Jurkat, Clone E6-1 (cell line): Measurements from ENCODE around the gene TP53BP1.

ENCODE experiments used
- DNase-seq: peaks from one replicate; pipeline ENCODE4 v3.0.0-alpha.2; 2011; ENCODE audit warnings: low read depth, low spot score
- H3K4me3 ChIP-seq: 2 replicates; pipeline ENCODE4 v1.5.1; 2011; ENCODE audit warnings: mild to moderate bottlenecking, low read length, control low read depth, moderate library complexity

The TP53BP1 gene

GRCh38 chr15:43376017-43376705 lies 116.8 kb downstream of the TP53BP1 start:
- no peak overlapping the region for H3K4me3 ChIP-seq
- DNase-seq = peak; percentile 62

GRCh38 chr15:43370975-43371974 lies 121.7 kb downstream of the TP53BP1 start, which contains the start of the genes TUBGCP4 and ZSCAN29:
TSS of gene TUBGCP4 (plus strand) at chr15:43371101. CDS start at chr15:43371355, 254 bp downstream.
TSS of gene ZSCAN29 (minus strand) at chr15:43371043. CDS start at chr15:43369913, 1,130 bp downstream.
- peak within 1 kb of the TSS; percentile 90 for H3K4me3 ChIP-seq
- DNase-seq = peak; percentile 55

- H3K4me3 ChIP-seq = peak overlapping the region; percentile 90
- no peak for DNase-seq
These were observed 122.5 kb downstream of the TP53BP1 start for GRCh38 chr15:43370310-43370974.

GRCh38 chr15:43361313-43361903 lies 131.5 kb downstream of the TP53BP1 start:
- H3K4me3 ChIP-seq = no peak overlapping the region
- no peak for DNase-seq

GRCh38 chr15:43360821-43361220 lies 132.1 kb downstream of the TP53BP1 start:
- H3K4me3 ChIP-seq = no peak overlapping the region
- no peak for DNase-seq
